ENCODE results near the gene TPM3. TPM values are rescaled to one million over a fixed set of nuclear protein-coding genes. Genes with fewer than 3 reads are reported as not detected.
"Not testable (repeated sequence)": the region's sequence is repeated elsewhere in the genome, so short reads cannot be mapped to it uniquely, and the experiment has no call there.

The TPM3 gene
- total RNA-seq, result 242 TPM

GRCh38 chr1:154191990-154192461 lies at the start of gene TPM3:
Gene TPM3 (minus strand): TSS chr1:154192100. CDS start chr1:154192018, 82 bp downstream.
- no peak for DNase-seq (ENCODE audit: low spot score)

- no peak for DNase-seq (ENCODE audit: low spot score)
These were observed 48.5 kb upstream of the TPM3 start for GRCh38 chr1:154240294-154240833.

- no peak for DNase-seq (ENCODE audit: low spot score)
These were observed 47.6 kb upstream of the TPM3 start for GRCh38 chr1:154239491-154239890.

GRCh38 chr1:154237880-154238506 lies 46.1 kb upstream of the TPM3 start:
- no peak for DNase-seq (ENCODE audit: low spot score)

- DNase-seq (ENCODE audit: low spot score), result no peak
These were observed 45.5 kb upstream of the TPM3 start for GRCh38 chr1:154237435-154237834.

GRCh38 chr1:154236855-154237254 lies 45.0 kb upstream of the TPM3 start:
- no peak for DNase-seq (ENCODE audit: low spot score)

GRCh38 chr1:154233127-154233526 lies 41.2 kb upstream of the TPM3 start:
- DNase-seq (ENCODE audit: low spot score), result not testable (repeated sequence)

- not testable (repeated sequence) for DNase-seq (ENCODE audit: low spot score)
These were observed 39.2 kb upstream of the TPM3 start for GRCh38 chr1:154231112-154231511.

GRCh38 chr1:154225370-154225769 lies 33.5 kb upstream of the TPM3 start:
- DNase-seq (ENCODE audit: low spot score), result no peak

- no peak for DNase-seq (ENCODE audit: low spot score)
These were observed 31.7 kb upstream of the TPM3 start for GRCh38 chr1:154223621-154224020.

GRCh38 chr1:154222918-154223317 lies 31.0 kb upstream of the TPM3 start:
- DNase-seq (ENCODE audit: low spot score), result no peak

GRCh38 chr1:154222518-154222917 lies 30.6 kb upstream of the TPM3 start:
- DNase-seq (ENCODE audit: low spot score), result no peak

GRCh38 chr1:154221278-154222001 lies 29.5 kb upstream of the TPM3 start:
- peak; percentile 67 for DNase-seq (ENCODE audit: low spot score)

GRCh38 chr1:154220970-154221277 lies 29.0 kb upstream of the TPM3 start:
- DNase-seq (ENCODE audit: low spot score), result no peak

- DNase-seq (ENCODE audit: low spot score), result peak; percentile 99
These were observed 28.4 kb upstream of the TPM3 start, which contains the start of gene UBAP2L for GRCh38 chr1:154220071-154220969. Gene UBAP2L (plus strand): TSS chr1:154220955. CDS start chr1:154225124, 4,169 bp downstream.

GRCh38 chr1:154219541-154219940 lies 27.6 kb upstream of the TPM3 start:
- DNase-seq (ENCODE audit: low spot score), result no peak

GRCh38 chr1:154218545-154218944 lies 26.6 kb upstream of the TPM3 start:
- no peak for DNase-seq (ENCODE audit: low spot score)

GRCh38 chr1:154213274-154213673 lies 21.4 kb upstream of the TPM3 start:
- DNase-seq (ENCODE audit: low spot score), result no peak

GRCh38 chr1:154212083-154212482 lies 20.2 kb upstream of the TPM3 start:
- DNase-seq (ENCODE audit: low spot score), result no peak

- no peak for DNase-seq (ENCODE audit: low spot score)
These were observed 16.9 kb upstream of the TPM3 start for GRCh38 chr1:154208677-154209388.

GRCh38 chr1:154207262-154207661 lies 15.4 kb upstream of the TPM3 start:
- no peak for DNase-seq (ENCODE audit: low spot score)
